Measurements from ENCODE around the gene TLX2. TPM values are rescaled to one million over a fixed set of nuclear protein-coding genes. Genes with fewer than 3 reads are reported as not detected.
"Not testable (repeated sequence)": the region's sequence is repeated elsewhere in the genome, so short reads cannot be mapped to it uniquely, and the experiment has no call there.

Gene TLX2
- total RNA-seq, 1 experiment from 2014 or later = 0.68 TPM

- no peaks in the 10 kb centered on the region; the same call in 1 of the 2 replicates for H3K36me3 ChIP-seq (ENCODE audit: control insufficient read depth, insufficient read depth, low read length)
- ChIA-PET CTCF (no interaction called here), POLR2A (no interaction called here)
- peaks cover 16% of the 10 kb centered on the region for H3K4me1 ChIP-seq
- no peaks in the 10 kb centered on the region for H3K36me3 Mint-ChIP-seq (ENCODE audit: insufficient read depth, unreplicated experiment)
- no peak for DNase-seq
- H3K27ac Mint-ChIP-seq (ENCODE audit: unreplicated experiment) = no peak overlapping the region
- H3K4me3 ChIP-seq (ENCODE audit: low read depth, low read length) = no peak overlapping the region
- H3K4me1 Mint-ChIP-seq (ENCODE audit: low read depth, unreplicated experiment) = peaks cover 15% of the 10 kb centered on the region
- no peak overlapping the region for H3K4me3 Mint-ChIP-seq (ENCODE audit: unreplicated experiment)
- intact Hi-C loops (cut with micrococcal nuclease; ENCODE audit: unreplicated experiment) = no loop called here
- H3K9me3 ChIP-seq = no peaks in the 10 kb centered on the region
- no peak for TF ChIP-seq CTCF (IDR thresholded peaks at IDR 0.05; ENCODE audit: insufficient read depth in 1 of 2, low read depth in 1 of 2, low read length in 1 of 2, severe bottlenecking in 1 of 2, unreplicated experiment in 1 of 2)
- BruUV-seq (replicated peaks) = no TSS peak
- peaks cover 10% of the 10 kb centered on the region for H3K27me3 Mint-ChIP-seq (ENCODE audit: insufficient read depth, unreplicated experiment)
- H3K27me3 ChIP-seq (replicated peaks; ENCODE audit: control insufficient read depth, insufficient read depth, low read length) = no peaks in the 10 kb centered on the region; the same call in 1 of the 2 replicates
- no peaks in the 10 kb centered on the region for H3K9me3 Mint-ChIP-seq (ENCODE audit: unreplicated experiment)
Observed at GRCh38 chr2:74560591-74560990, 46.3 kb downstream of the TLX2 start.

GRCh38 chr2:74561022-74561421 lies 46.8 kb downstream of the TLX2 start:
- Mint-ChIP-seq H3K4me1 (ENCODE audit: low read depth, unreplicated experiment) (peaks cover 15% of the 10 kb centered on the region), H3K27me3 (ENCODE audit: insufficient read depth, unreplicated experiment) (peaks cover 13% of the 10 kb centered on the region)
- H3K27ac Mint-ChIP-seq (ENCODE audit: unreplicated experiment); CTCF ChIA-PET; H3K9me3 Mint-ChIP-seq (ENCODE audit: unreplicated experiment); intact Hi-C loops (cut with micrococcal nuclease; ENCODE audit: unreplicated experiment); H3K27me3 ChIP-seq (replicated peaks; ENCODE audit: control insufficient read depth, insufficient read depth, low read length); H3K4me3 Mint-ChIP-seq (ENCODE audit: unreplicated experiment); H3K9me3 ChIP-seq; H3K4me3 ChIP-seq (ENCODE audit: low read depth, low read length); BruUV-seq (replicated peaks); H3K36me3 Mint-ChIP-seq (ENCODE audit: insufficient read depth, unreplicated experiment); H3K36me3 ChIP-seq (ENCODE audit: control insufficient read depth, insufficient read depth, low read length); DNase-seq; POLR2A ChIA-PET: not testable (repeated sequence)
- H3K4me1 ChIP-seq = peaks cover 16% of the 10 kb centered on the region

- Histone ChIP-seq H3K9me3 (no peaks in the 10 kb centered on the region), H3K4me1 (peaks cover 16% of the 10 kb centered on the region), H3K27me3 (replicated peaks; ENCODE audit: control insufficient read depth, insufficient read depth, low read length) (no peaks in the 10 kb centered on the region; the same call in 1 of the 2 replicates), H3K36me3 (ENCODE audit: control insufficient read depth, insufficient read depth, low read length) (no peaks in the 10 kb centered on the region), H3K4me3 (ENCODE audit: low read depth, low read length) (no peak overlapping the region)
- no peak overlapping the region for H3K27ac Mint-ChIP-seq (ENCODE audit: unreplicated experiment)
- ChIA-PET CTCF (no interaction called here), POLR2A (no interaction called here)
- intact Hi-C loops (cut with micrococcal nuclease; ENCODE audit: unreplicated experiment) = no loop called here
- H3K9me3 Mint-ChIP-seq (ENCODE audit: unreplicated experiment) = no peaks in the 10 kb centered on the region
- peaks cover 15% of the 10 kb centered on the region for H3K27me3 Mint-ChIP-seq (ENCODE audit: insufficient read depth, unreplicated experiment)
- DNase-seq = no peak
- H3K4me3 Mint-ChIP-seq (ENCODE audit: unreplicated experiment) = no peak overlapping the region
- no peak for TF ChIP-seq CTCF (IDR thresholded peaks at IDR 0.05; ENCODE audit: insufficient read depth in 1 of 2, low read depth in 1 of 2, low read length in 1 of 2, severe bottlenecking in 1 of 2, unreplicated experiment in 1 of 2)
- no peaks in the 10 kb centered on the region for H3K36me3 Mint-ChIP-seq (ENCODE audit: insufficient read depth, unreplicated experiment)
- BruUV-seq (replicated peaks) = no TSS peak
- peaks cover 15% of the 10 kb centered on the region for H3K4me1 Mint-ChIP-seq (ENCODE audit: low read depth, unreplicated experiment)
Observed at GRCh38 chr2:74562126-74562775, 48.0 kb downstream of the TLX2 start.

All from Caco-2 (cell line).